ENCODE results near the gene NPC2. TPM values are rescaled to one million over a fixed set of nuclear protein-coding genes. Genes with fewer than 3 reads are reported as not detected.

Gene NPC2
- total RNA-seq, 4 donors from 2014 or later = 119 to 205 (median 162) TPM

DNA sequence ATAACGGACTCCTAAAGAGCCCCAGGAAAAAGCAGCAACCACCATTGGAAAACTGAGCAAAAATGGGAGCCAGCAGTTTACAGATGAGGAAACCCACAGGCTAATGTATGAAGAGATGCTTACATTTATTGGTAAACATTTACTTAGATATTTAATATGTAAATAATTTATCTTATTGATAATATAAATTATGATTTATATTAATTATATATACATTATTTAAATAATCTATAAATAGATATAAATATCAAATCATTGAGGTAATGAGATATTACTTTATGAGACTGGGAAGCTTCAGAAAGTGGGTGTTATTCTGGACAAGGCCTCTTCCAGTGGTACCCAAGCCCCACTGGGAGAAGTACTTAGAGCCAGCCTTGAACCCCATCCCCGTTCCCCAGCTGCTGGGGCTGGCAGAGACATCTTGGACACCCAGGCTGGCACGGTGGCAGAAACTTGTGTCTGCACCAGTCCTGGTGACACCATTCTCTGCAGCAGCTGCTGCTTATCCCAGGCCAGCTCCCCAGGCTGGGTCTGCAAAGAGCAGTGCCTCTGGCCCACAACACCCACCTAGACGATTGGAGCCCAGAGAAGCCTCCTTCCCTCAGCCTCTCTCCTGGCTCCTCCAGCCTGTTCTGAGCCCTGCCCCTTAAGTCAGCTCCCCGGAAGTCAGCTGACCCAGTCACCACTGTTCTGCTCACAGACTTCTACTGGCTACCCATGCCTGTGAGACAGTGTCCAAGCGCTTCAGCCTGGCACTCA, 26.4 kb upstream of the NPC2 start:
- intact Hi-C loops (cut with DNase I) = no loop called here
- TF ChIP-seq, protein P1, sequence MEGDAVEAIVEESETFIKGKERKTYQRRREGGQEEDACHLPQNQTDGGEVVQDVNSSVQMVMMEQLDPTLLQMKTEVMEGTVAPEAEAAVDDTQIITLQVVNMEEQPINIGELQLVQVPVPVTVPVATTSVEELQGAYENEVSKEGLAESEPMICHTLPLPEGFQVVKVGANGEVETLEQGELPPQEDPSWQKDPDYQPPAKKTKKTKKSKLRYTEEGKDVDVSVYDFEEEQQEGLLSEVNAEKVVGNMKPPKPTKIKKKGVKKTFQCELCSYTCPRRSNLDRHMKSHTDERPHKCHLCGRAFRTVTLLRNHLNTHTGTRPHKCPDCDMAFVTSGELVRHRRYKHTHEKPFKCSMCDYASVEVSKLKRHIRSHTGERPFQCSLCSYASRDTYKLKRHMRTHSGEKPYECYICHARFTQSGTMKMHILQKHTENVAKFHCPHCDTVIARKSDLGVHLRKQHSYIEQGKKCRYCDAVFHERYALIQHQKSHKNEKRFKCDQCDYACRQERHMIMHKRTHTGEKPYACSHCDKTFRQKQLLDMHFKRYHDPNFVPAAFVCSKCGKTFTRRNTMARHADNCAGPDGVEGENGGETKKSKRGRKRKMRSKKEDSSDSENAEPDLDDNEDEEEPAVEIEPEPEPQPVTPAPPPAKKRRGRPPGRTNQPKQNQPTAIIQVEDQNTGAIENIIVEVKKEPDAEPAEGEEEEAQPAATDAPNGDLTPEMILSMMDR (IDR thresholded peaks at IDR 0.05) = no peak
- TF ChIP-seq POLR2A (IDR thresholded peaks at IDR 0.05; ENCODE audit: low read depth) (no peak), EP300 (IDR thresholded peaks at IDR 0.05) (no peak), POLR2AphosphoS5 (IDR thresholded peaks at IDR 0.05) (no peak)
- WGBS = 78% methylated on average over 6 of the region's 6 CpGs
- no peaks in the 10 kb centered on the region for H3K4me1 ChIP-seq
- no peaks in the 10 kb centered on the region for H3K27me3 ChIP-seq
- peaks cover 0 to 16% (median 11%) of the 10 kb centered on the region in 4 donors for H3K36me3 ChIP-seq
- no peak for DNase-seq (ENCODE audit: extremely low spot score)
- H3K4me3 ChIP-seq = no peak overlapping the region
- no peak overlapping the region for H3K27ac ChIP-seq (replicated peaks in 1 of 4)
- no peaks in the 10 kb centered on the region for H3K9me3 ChIP-seq

DNA sequence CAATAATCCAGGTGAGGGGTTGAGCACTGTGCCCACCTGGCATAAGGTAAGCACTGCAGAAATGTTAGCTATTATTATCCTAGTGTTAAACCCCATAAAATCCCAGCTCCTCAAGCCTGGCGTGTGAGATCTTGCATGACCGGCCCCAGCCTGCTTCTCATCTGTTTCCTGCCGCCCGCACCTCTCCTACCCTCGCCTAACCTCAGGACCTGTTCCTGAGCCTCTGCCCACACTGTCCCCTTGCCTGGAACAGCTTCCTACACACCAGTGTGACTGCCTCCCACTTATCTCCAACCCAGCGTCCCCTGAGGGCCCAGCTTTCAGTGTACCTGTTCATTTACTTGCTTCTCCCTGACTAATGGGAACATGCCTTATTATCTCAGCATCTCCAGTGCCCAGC, 25.1 kb upstream of the NPC2 start:
- Histone ChIP-seq H3K27ac (replicated peaks in 1 of 4) (no peak overlapping the region), H3K36me3 (peaks cover 0 to 16% (median 13%) of the 10 kb centered on the region in 4 donors), H3K9me3 (no peaks in the 10 kb centered on the region), H3K4me3 (no peak overlapping the region), H3K27me3 (no peaks in the 10 kb centered on the region), H3K4me1 (no peaks in the 10 kb centered on the region)
- intact Hi-C loops (cut with DNase I) = no loop called here
- TF ChIP-seq POLR2AphosphoS5 (IDR thresholded peaks at IDR 0.05) = no peak
- no peak for TF ChIP-seq EP300 (IDR thresholded peaks at IDR 0.05)
- no peak for TF ChIP-seq POLR2A (IDR thresholded peaks at IDR 0.05; ENCODE audit: low read depth)
- TF ChIP-seq, protein P1 (IDR thresholded peaks at IDR 0.05) = no peak
- 83% methylated on average over 6 of the region's 6 CpGs for WGBS
- no peak for DNase-seq (ENCODE audit: extremely low spot score)

DNA sequence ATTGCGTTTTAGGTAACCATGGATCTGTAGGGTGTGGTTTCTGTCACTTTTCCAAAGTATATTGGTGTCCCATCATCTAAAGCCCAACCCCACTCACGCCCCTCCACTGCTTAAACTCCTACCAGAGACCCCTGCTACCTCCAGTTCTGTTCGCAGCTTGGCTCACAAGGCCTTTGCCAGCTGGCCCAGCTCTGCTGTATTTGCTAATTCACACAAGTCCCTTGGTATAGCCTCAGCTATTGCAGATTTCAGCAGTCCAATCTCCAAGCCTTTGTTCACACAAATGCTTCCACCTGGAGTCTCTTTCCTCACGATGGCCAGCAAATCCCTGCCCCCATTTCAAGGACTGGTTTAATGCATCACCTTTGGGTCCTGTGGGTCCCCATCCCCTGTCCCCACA, 24.6 kb upstream of the NPC2 start:
- Histone ChIP-seq H3K27ac (replicated peaks in 1 of 4) (no peak overlapping the region), H3K4me1 (no peaks in the 10 kb centered on the region), H3K27me3 (no peaks in the 10 kb centered on the region), H3K9me3 (no peaks in the 10 kb centered on the region), H3K4me3 (no peak overlapping the region), H3K36me3 (peaks cover 0 to 16% (median 14%) of the 10 kb centered on the region in 4 donors)
- no peak for TF ChIP-seq EP300 (IDR thresholded peaks at IDR 0.05)
- TF ChIP-seq POLR2AphosphoS5 (IDR thresholded peaks at IDR 0.05) = no peak
- TF ChIP-seq, protein P1 (IDR thresholded peaks at IDR 0.05) = no peak
- no peak for TF ChIP-seq POLR2A (IDR thresholded peaks at IDR 0.05; ENCODE audit: low read depth)
- WGBS = 85% methylated on average over 4 of the region's 4 CpGs
- intact Hi-C loops (cut with DNase I) = no loop called here
- DNase-seq (ENCODE audit: extremely low spot score) = no peak

DNA sequence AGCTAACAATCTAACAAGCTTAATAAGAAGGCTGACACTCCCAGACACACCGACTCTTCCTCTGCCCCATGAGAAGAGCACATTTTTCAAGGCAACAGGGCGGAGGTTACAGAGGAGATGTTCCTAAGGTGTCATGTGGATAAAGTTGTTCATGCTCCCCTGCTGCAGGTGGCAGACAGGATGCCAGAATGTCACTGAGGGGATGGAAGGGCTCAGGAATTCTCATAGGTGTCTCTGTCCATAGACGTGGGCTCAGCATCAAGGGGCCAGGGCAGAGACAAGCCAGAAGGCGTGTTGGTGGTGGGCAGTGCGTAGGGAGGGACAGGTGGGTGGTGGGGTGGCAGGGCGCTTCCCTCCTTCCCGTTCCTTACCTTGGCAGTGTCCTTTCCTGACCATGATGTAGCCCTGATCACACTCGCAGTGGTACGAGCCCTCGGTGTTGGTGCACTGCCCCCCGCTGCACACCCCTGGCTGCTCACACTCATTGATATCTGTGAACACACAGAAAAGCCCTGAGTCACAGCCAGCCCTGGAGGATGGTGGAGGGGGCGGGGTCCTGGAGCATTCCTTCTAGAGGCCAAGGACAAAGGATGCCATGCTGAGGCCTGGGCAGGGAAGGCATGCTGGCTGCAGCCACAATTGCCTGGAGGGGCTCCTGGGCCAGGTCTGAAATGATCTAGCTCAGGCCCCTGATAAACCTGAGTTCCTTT, 23.5 kb upstream of the NPC2 start:
- H3K4me1 ChIP-seq = no peaks in the 10 kb centered on the region
- TF ChIP-seq POLR2AphosphoS5 (IDR thresholded peaks at IDR 0.05) = no peak
- TF ChIP-seq EP300 (IDR thresholded peaks at IDR 0.05) = no peak
- 87% methylated on average over 11 of the region's 12 CpGs for WGBS
- no peak overlapping the region for H3K4me3 ChIP-seq
- no peak for DNase-seq (ENCODE audit: extremely low spot score)
- H3K36me3 ChIP-seq = peaks cover 0 to 20% (median 8%) of the 10 kb centered on the region in 4 donors
- no peak overlapping the region for H3K27ac ChIP-seq (replicated peaks in 1 of 4)
- no peaks in the 10 kb centered on the region for H3K9me3 ChIP-seq
- H3K27me3 ChIP-seq = no peaks in the 10 kb centered on the region
- intact Hi-C loops (cut with DNase I) = no loop called here

DNA sequence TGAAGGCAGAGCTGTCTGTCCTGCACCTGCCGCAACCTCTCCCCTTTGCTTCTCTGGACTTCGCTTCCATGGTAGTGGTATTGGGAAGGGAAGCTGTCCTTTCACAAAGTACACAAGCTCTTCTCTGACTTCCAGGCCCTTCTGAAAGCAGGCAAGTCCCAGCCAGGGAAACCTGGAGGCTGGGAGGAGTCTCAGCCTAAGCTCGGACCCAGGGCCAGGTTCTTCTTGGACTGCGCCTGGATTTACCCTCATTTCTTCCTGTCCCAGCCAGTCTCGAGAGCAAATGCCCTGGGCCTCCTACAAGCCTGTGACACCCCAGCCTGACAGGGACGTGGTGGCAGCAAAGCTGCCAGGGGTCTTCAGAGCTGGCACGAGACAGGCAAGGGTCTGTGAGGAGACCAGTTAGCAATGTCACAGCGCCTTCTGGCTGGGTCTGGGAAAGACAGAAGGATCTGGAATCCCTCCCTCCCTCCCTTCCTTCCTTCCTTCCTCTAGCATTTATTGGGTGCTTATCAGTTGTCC, 22.8 kb upstream of the NPC2 start:
- no peaks in the 10 kb centered on the region for H3K27me3 ChIP-seq
- H3K4me3 ChIP-seq = no peak overlapping the region
- no peak overlapping the region for H3K27ac ChIP-seq (replicated peaks in 1 of 4)
- H3K4me1 ChIP-seq = peaks cover 0 to 1% (median 0%) of the 10 kb centered on the region in 4 donors
- no peaks in the 10 kb centered on the region for H3K9me3 ChIP-seq
- TF ChIP-seq POLR2A (IDR thresholded peaks at IDR 0.05; ENCODE audit: low read depth) (no peak), EP300 (IDR thresholded peaks at IDR 0.05) (no peak), POLR2AphosphoS5 (IDR thresholded peaks at IDR 0.05) (no peak)
- TF ChIP-seq, protein P1 (IDR thresholded peaks at IDR 0.05) = no peak
- 100% methylated on average over 2 of the region's 8 CpGs for WGBS
- intact Hi-C loops (cut with DNase I) = no loop called here
- DNase-seq (ENCODE audit: extremely low spot score) = no peak
- peaks cover 0 to 20% (median 7%) of the 10 kb centered on the region in 4 donors for H3K36me3 ChIP-seq

Measured in esophagus muscularis mucosa (tissue), 4 donors.